ENCODE measurements around the gene IL1R1. TPM values are rescaled to one million over a fixed set of nuclear protein-coding genes. Genes with fewer than 3 reads are reported as not detected.
"Not testable (repeated sequence)": the region's sequence is repeated elsewhere in the genome, so short reads cannot be mapped to it uniquely, and the experiment has no call there.

The IL1R1 gene
- total and polyA plus RNA-seq, 3 donors from 2014 or later, result 35.4 to 51.3 (median 49.6) TPM

GRCh38 chr2:102122909-102123308, 19.6 kb upstream of the IL1R1 start:
- intact Hi-C loops (cut with DNase I; ENCODE audit: low total_unique reads), result no loop called here
- no peaks in the 10 kb centered on the region for H3K4me1 ChIP-seq
- TF ChIP-seq CTCF (IDR thresholded peaks at IDR 0.05) (no peak), POLR2A (IDR thresholded peaks at IDR 0.05) (no peak)

GRCh38 chr2:102124421-102124820, 18.1 kb upstream of the IL1R1 start:
- H3K27me3 ChIP-seq; H3K4me3 ChIP-seq; DNase-seq; H3K4me1 ChIP-seq; H3K9me3 ChIP-seq; intact Hi-C loops (cut with DNase I; ENCODE audit: low total_unique reads); H3K27ac ChIP-seq; H3K36me3 ChIP-seq (ENCODE audit: low read depth, missing control alignments): not testable (repeated sequence)
- 75 to 86% methylated on average over 5 of the region's 5 CpGs for WGBS, 2 donors

More at GRCh38 chr2:102122909-102123308, 19.6 kb upstream of the IL1R1 start:
- no peak overlapping the region for H3K4me3 ChIP-seq
- no peaks in the 10 kb centered on the region for H3K27me3 ChIP-seq
- H3K36me3 ChIP-seq (ENCODE audit: low read depth, missing control alignments), result no peaks in the 10 kb centered on the region
- H3K9me3 ChIP-seq, result no peaks in the 10 kb centered on the region
- 97 to 100% methylated on average over 1 of the region's 1 CpG for WGBS, 2 donors
- no peak for DNase-seq
- no peak overlapping the region for H3K27ac ChIP-seq

GRCh38 chr2:102126169-102126568, 16.4 kb upstream of the IL1R1 start:
- Histone ChIP-seq H3K4me1 (no peaks in the 10 kb centered on the region), H3K27ac (no peak overlapping the region), H3K36me3 (ENCODE audit: low read depth, missing control alignments) (no peaks in the 10 kb centered on the region), H3K4me3 (no peak overlapping the region), H3K27me3 (no peaks in the 10 kb centered on the region), H3K9me3 (no peaks in the 10 kb centered on the region)
- WGBS, 2 donors, result 89 to 92% methylated on average over 4 of the region's 4 CpGs
- no peak for TF ChIP-seq CTCF (IDR thresholded peaks at IDR 0.05)
- TF ChIP-seq POLR2A (IDR thresholded peaks at IDR 0.05), result no peak
- intact Hi-C loops (cut with DNase I; ENCODE audit: low total_unique reads), result no loop called here
- no peak for DNase-seq

- Histone ChIP-seq H3K9me3 (no peaks in the 10 kb centered on the region), H3K36me3 (ENCODE audit: low read depth, missing control alignments) (no peaks in the 10 kb centered on the region), H3K4me1 (no peaks in the 10 kb centered on the region), H3K27me3 (no peaks in the 10 kb centered on the region), H3K27ac (no peak overlapping the region), H3K4me3 (no peak overlapping the region)
- no peak for TF ChIP-seq POLR2A (IDR thresholded peaks at IDR 0.05)
- no peak for TF ChIP-seq CTCF (IDR thresholded peaks at IDR 0.05)
- intact Hi-C loops (cut with DNase I; ENCODE audit: low total_unique reads), result no loop called here
- DNase-seq, result no peak
- WGBS, 2 donors, result 91 to 92% methylated on average over 2 of the region's 2 CpGs
Observed at GRCh38 chr2:102126660-102127059, 15.9 kb upstream of the IL1R1 start.

- no peak overlapping the region for H3K4me3 ChIP-seq
- H3K4me1 ChIP-seq, result no peaks in the 10 kb centered on the region
- no peak for DNase-seq
- intact Hi-C loops (cut with DNase I; ENCODE audit: low total_unique reads), result no loop called here
- no peaks in the 10 kb centered on the region for H3K9me3 ChIP-seq
- no peaks in the 10 kb centered on the region for H3K36me3 ChIP-seq (ENCODE audit: low read depth, missing control alignments)
- no peaks in the 10 kb centered on the region for H3K27me3 ChIP-seq
- TF ChIP-seq POLR2A (IDR thresholded peaks at IDR 0.05), result no peak
- TF ChIP-seq CTCF (IDR thresholded peaks at IDR 0.05), result no peak
- 96 to 97% methylated on average over 1 of the region's 1 CpG for WGBS, 2 donors
- no peak overlapping the region for H3K27ac ChIP-seq
Observed at GRCh38 chr2:102129082-102129481, 13.5 kb upstream of the IL1R1 start.
